ENCODE results near the gene SECISBP2L.

GRCh38 chr15:48996276-48996675 lies 50.0 kb downstream of the SECISBP2L start:
- no peak for TF ChIP-seq EZH2 (optimal IDR thresholded peaks at IDR 0.05; ENCODE audit: low read depth, low read length)
- TF ChIP-seq, protein P1, sequence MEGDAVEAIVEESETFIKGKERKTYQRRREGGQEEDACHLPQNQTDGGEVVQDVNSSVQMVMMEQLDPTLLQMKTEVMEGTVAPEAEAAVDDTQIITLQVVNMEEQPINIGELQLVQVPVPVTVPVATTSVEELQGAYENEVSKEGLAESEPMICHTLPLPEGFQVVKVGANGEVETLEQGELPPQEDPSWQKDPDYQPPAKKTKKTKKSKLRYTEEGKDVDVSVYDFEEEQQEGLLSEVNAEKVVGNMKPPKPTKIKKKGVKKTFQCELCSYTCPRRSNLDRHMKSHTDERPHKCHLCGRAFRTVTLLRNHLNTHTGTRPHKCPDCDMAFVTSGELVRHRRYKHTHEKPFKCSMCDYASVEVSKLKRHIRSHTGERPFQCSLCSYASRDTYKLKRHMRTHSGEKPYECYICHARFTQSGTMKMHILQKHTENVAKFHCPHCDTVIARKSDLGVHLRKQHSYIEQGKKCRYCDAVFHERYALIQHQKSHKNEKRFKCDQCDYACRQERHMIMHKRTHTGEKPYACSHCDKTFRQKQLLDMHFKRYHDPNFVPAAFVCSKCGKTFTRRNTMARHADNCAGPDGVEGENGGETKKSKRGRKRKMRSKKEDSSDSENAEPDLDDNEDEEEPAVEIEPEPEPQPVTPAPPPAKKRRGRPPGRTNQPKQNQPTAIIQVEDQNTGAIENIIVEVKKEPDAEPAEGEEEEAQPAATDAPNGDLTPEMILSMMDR (IDR thresholded peaks at IDR 0.05; ENCODE audit: low read length): no peak
